T-helper 22 cell (primary cell): Measurements from ENCODE around the gene PIP4K2A.

ENCODE experiments used
- DNase-seq: peaks from one replicate; pipeline ENCODE4 v3.0.0-alpha.2; 2020; ENCODE audit warnings: low read depth

PIP4K2A gene

GRCh38 chr10:22599048-22599561 lies 115.3 kb downstream of the PIP4K2A start:
- DNase-seq = no peak

GRCh38 chr10:22598478-22598877 lies 115.9 kb downstream of the PIP4K2A start:
- DNase-seq = no peak

- DNase-seq = no peak
Observed at GRCh38 chr10:22597138-22597537, 117.2 kb downstream of the PIP4K2A start.

GRCh38 chr10:22593636-22594198 lies 120.7 kb downstream of the PIP4K2A start:
- DNase-seq = no peak

- no peak for DNase-seq
Observed at GRCh38 chr10:22593026-22593425, 121.4 kb downstream of the PIP4K2A start.

- DNase-seq = no peak
Observed at GRCh38 chr10:22589851-22590514, 124.4 kb downstream of the PIP4K2A start.

GRCh38 chr10:22588462-22588861 lies 125.9 kb downstream of the PIP4K2A start:
- DNase-seq = no peak

GRCh38 chr10:22583683-22584082 lies 130.7 kb downstream of the PIP4K2A start:
- no peak for DNase-seq

GRCh38 chr10:22581461-22581860 lies 132.9 kb downstream of the PIP4K2A start:
- no peak for DNase-seq

- no peak for DNase-seq
Observed at GRCh38 chr10:22580711-22581110, 133.7 kb downstream of the PIP4K2A start.

- DNase-seq = no peak
Observed at GRCh38 chr10:22579826-22580225, 134.6 kb downstream of the PIP4K2A start.

GRCh38 chr10:22573820-22574569 lies 140.4 kb downstream of the PIP4K2A start:
- no peak for DNase-seq

- DNase-seq = no peak
Observed at GRCh38 chr10:22570733-22571430, 143.5 kb downstream of the PIP4K2A start.

- no peak for DNase-seq
Observed at GRCh38 chr10:22570234-22570633, 144.1 kb downstream of the PIP4K2A start.

GRCh38 chr10:22568928-22569327 lies 145.4 kb downstream of the PIP4K2A start:
- no peak for DNase-seq

GRCh38 chr10:22564060-22564459 lies 150.3 kb downstream of the PIP4K2A start:
- DNase-seq = no peak

GRCh38 chr10:22561909-22562308 lies 152.5 kb downstream of the PIP4K2A start:
- DNase-seq = no peak

- DNase-seq = no peak
Observed at GRCh38 chr10:22560913-22561239, 153.5 kb downstream of the PIP4K2A start.

GRCh38 chr10:22560096-22560912 lies 154.1 kb downstream of the PIP4K2A start:
- no peak for DNase-seq

GRCh38 chr10:22557321-22557720 lies 157.1 kb downstream of the PIP4K2A start:
- DNase-seq = no peak

GRCh38 chr10:22556774-22557173 lies 157.6 kb downstream of the PIP4K2A start:
- no peak for DNase-seq
